Karpas-422 (cell line): Measurements from ENCODE around the gene TUT1. TPM values are rescaled to one million over a fixed set of nuclear protein-coding genes. Genes with fewer than 3 reads are reported as not detected.

Experiments
- DNase-seq: peaks from one replicate; pipeline ENCODE4 v3.0.0-alpha.2; 2015
- H2AFZ ChIP-seq: fragments of 200-600 bp; sonication (generic); 2 replicates; pipeline ENCODE4 v1.6.1; 2014; ENCODE audit warnings: antibody characterized with exemption, low read length, mixed read lengths
- H3K27ac ChIP-seq: fragments of 200-600 bp; sonication (generic); 2 replicates; pipeline ENCODE4 v1.5.1; 2014; ENCODE audit warnings: mild to moderate bottlenecking, low read length, moderate library complexity
- H3K27me3 ChIP-seq: fragments of 200-600 bp; sonication (generic); 2 replicates; pipeline ENCODE4 v1.6.1; 2014; ENCODE audit warnings: low read length, mixed read lengths
- H3K36me3 ChIP-seq: fragments of 200-600 bp; sonication (generic); 2 replicates; pipeline ENCODE4 v1.6.1; 2014; ENCODE audit warnings: low read length, mixed read lengths; ENCODE audit not compliant: insufficient read depth
- H3K4me1 ChIP-seq: fragments of 200-600 bp; sonication (generic); 2 replicates; pipeline ENCODE4 v1.6.1; 2014; ENCODE audit warnings: mild to moderate bottlenecking, low read length, mixed read lengths
- H3K4me2 ChIP-seq: fragments of 200-600 bp; sonication (generic); 2 replicates; pipeline ENCODE4 v1.6.1; 2014; ENCODE audit warnings: low read length, low read depth, mild to moderate bottlenecking; ENCODE audit not compliant: poor library complexity, severe bottlenecking
- H3K4me3 ChIP-seq: fragments of 200-600 bp; sonication (generic); 2 replicates; pipeline ENCODE4 v1.5.1; 2014; ENCODE audit warnings: mild to moderate bottlenecking, antibody characterized with exemption, low read length, mixed read lengths
- H3K79me2 ChIP-seq: fragments of 200-600 bp; sonication (generic); 2 replicates; pipeline ENCODE4 v1.6.1; 2014; ENCODE audit warnings: mild to moderate bottlenecking, low read length, mixed read lengths
- H3K9ac ChIP-seq: fragments of 200-600 bp; sonication (generic); 2 replicates; pipeline ENCODE4 v1.6.0; 2014; ENCODE audit warnings: low read length
- H3K9me2 ChIP-seq: fragments of 200-600 bp; sonication (generic), shearing (Covaris generic); replicated peaks from 2 replicates; pipeline ENCODE4 v1.6.0; 2014; ENCODE audit warnings: mild to moderate bottlenecking, low read length, moderate library complexity; ENCODE audit not compliant: insufficient read depth
- H3K9me3 ChIP-seq: fragments of 300-700, 200-600 bp; sonication (generic); 2 replicates; pipeline ENCODE4 v1.6.1; 2014; ENCODE audit warnings: low read length, mixed read lengths
- H4K20me1 ChIP-seq: fragments of 200-600 bp; sonication (generic); 2 replicates; pipeline ENCODE4 v1.6.1; 2014; ENCODE audit warnings: mild to moderate bottlenecking, antibody characterized with exemption, low read length, low read depth; ENCODE audit not compliant: insufficient read depth
- small RNA-seq: library from RNA; depleted of rRNA; stranded (forward); fragments of <200 nt; gene quantifications from one replicate; pipeline ENCODE3, GENCODE V24; 2014
- total RNA-seq: library from RNA; depleted of rRNA; stranded (reverse); fragments of >200 nt; shearing (Covaris generic); gene quantifications from 2 replicates; pipeline ENCODE4 v1.2.3, GENCODE V29; 2014; ENCODE audit warnings: low replicate concordance; rRNA removed

TUT1 gene
- total RNA-seq, 1 experiment from 2014 or later: 8.1 TPM

- no peaks in the 10 kb centered on the region for H4K20me1 ChIP-seq
- H3K79me2 ChIP-seq: no peaks in the 10 kb centered on the region
- no peak overlapping the region for H3K4me2 ChIP-seq
- H3K9me2 ChIP-seq: no peaks in the 10 kb centered on the region
- H3K4me3 ChIP-seq: no peak overlapping the region
- no peaks in the 10 kb centered on the region for H3K9me3 ChIP-seq
- no peak overlapping the region for H2AFZ ChIP-seq
- no peaks in the 10 kb centered on the region for H3K36me3 ChIP-seq
- no peak overlapping the region for H3K27ac ChIP-seq
- no peak overlapping the region for H3K9ac ChIP-seq
- peak; percentile 10 for DNase-seq
- H3K4me1 ChIP-seq: no peaks in the 10 kb centered on the region
- H3K27me3 ChIP-seq: no peaks in the 10 kb centered on the region
Observed at GRCh38 chr11:62534779-62535545, 56.4 kb downstream of the TUT1 start.

- DNase-seq: no peak
- Histone ChIP-seq H3K9ac (no peak overlapping the region), H3K9me2 (no peaks in the 10 kb centered on the region), H3K27ac (no peak overlapping the region), H3K4me2 (no peak overlapping the region), H3K79me2 (no peaks in the 10 kb centered on the region), H3K4me1 (no peaks in the 10 kb centered on the region), H3K36me3 (no peaks in the 10 kb centered on the region), H3K27me3 (no peaks in the 10 kb centered on the region), H3K9me3 (no peaks in the 10 kb centered on the region), H3K4me3 (no peak overlapping the region), H4K20me1 (no peaks in the 10 kb centered on the region), H2AFZ (no peak overlapping the region)
Observed at GRCh38 chr11:62532096-62532495, 59.2 kb downstream of the TUT1 start.

Small RNA genes within 50 kb of the gene (small RNA-seq; reads per million reads assigned to genes)
- gene AP001458.1: not detected
- not detected for gene EEF1G
- gene MIR6747: not detected

Other genes starting within 250 kb of the TUT1 start
- not detected in 2 replicates for gene SCGB1A1, start 172.5 kb downstream of the TUT1 start, total RNA-seq
- gene AHNAK, start 44.7 kb downstream of the TUT1 start, total RNA-seq: under 0.01 and 0.34 TPM in 2 replicates
- 1,351 and 2,115 TPM in 2 replicates for gene EEF1G, start 17.6 kb downstream of the TUT1 start, total RNA-seq
- 60.2 and 89.3 TPM in 2 replicates for gene MTA2, start 10.3 kb upstream of the TUT1 start, total RNA-seq
- 21.2 and 22.0 TPM in 2 replicates for gene EML3, start 21.3 kb upstream of the TUT1 start, total RNA-seq
- gene ROM1, start 21.7 kb upstream of the TUT1 start, total RNA-seq: 0.45 and 1.2 TPM in 2 replicates
- 43.5 and 76.5 TPM in 2 replicates for gene B3GAT3, start 30.5 kb upstream of the TUT1 start, total RNA-seq
- gene GANAB, start 55.1 kb upstream of the TUT1 start, total RNA-seq: 98.5 and 104 TPM in 2 replicates
- 17.4 and 26.0 TPM in 2 replicates for gene INTS5, start 61.8 kb upstream of the TUT1 start, total RNA-seq
- gene C11orf98, start 73.7 kb upstream of the TUT1 start, total RNA-seq: 83.6 and 158 TPM in 2 replicates
- 4.5 and 8.2 TPM in 2 replicates for gene CSKMT, start 73.8 kb upstream of the TUT1 start, total RNA-seq
- 13.9 and 27.3 TPM in 2 replicates for gene UQCC3, start 80.2 kb upstream of the TUT1 start, total RNA-seq
- 18.4 and 28.8 TPM in 2 replicates for gene LBHD1, start 80.7 kb upstream of the TUT1 start, total RNA-seq
- 160 and 334 TPM in 2 replicates for gene UBXN1, start 87.5 kb upstream of the TUT1 start, total RNA-seq
- gene LRRN4CL, start 98.0 kb upstream of the TUT1 start, total RNA-seq: 0.45 and 0.54 TPM in 2 replicates
- 55.6 and 79.1 TPM in 2 replicates for gene BSCL2, start 115.9 kb upstream of the TUT1 start, total RNA-seq
- gene GNG3, start 116.2 kb upstream of the TUT1 start, total RNA-seq: not detected in 2 replicates
- gene HNRNPUL2, start 135.9 kb upstream of the TUT1 start, total RNA-seq: 10.6 and 13.9 TPM in 2 replicates
- gene TTC9C, start 137.0 kb upstream of the TUT1 start, total RNA-seq: 48.9 and 49.2 TPM in 2 replicates
- 5.3 and 6.6 TPM in 2 replicates for gene ZBTB3, start 162.6 kb upstream of the TUT1 start, total RNA-seq
- gene POLR2G, start 170.1 kb upstream of the TUT1 start, total RNA-seq: 115 and 140 TPM in 2 replicates
- 10.4 and 30.1 TPM in 2 replicates for gene TAF6L, start 179.9 kb upstream of the TUT1 start, total RNA-seq
- 58.0 and 80.4 TPM in 2 replicates for gene TMEM179B, start 195.9 kb upstream of the TUT1 start, total RNA-seq
- gene TMEM223, start 200.5 kb upstream of the TUT1 start, total RNA-seq: 22.2 and 34.6 TPM in 2 replicates
- 37.5 and 41.1 TPM in 2 replicates for gene NXF1, start 213.9 kb upstream of the TUT1 start, total RNA-seq
- 30.0 and 39.9 TPM in 2 replicates for gene STX5, start 240.5 kb upstream of the TUT1 start, total RNA-seq
- gene TEX54, start 241.3 kb upstream of the TUT1 start, total RNA-seq: 2.7 TPM in 1 of 2 replicates, not detected in the other
- gene WDR74, start 248.1 kb upstream of the TUT1 start, total RNA-seq: 44.0 and 123 TPM in 2 replicates